HUES48 (cell line): Measurements from ENCODE around the gene SS18.

Experiments used
- H3K27ac ChIP-seq: one replicate; pipeline ENCODE4 v1.7.0; 2013; ENCODE audit warnings: low read depth, low read length, inconsistent platforms
- H3K27me3 ChIP-seq: 2 replicates; pipeline ENCODE4 v1.6.1; 2013; ENCODE audit warnings: mild to moderate bottlenecking, low read length; ENCODE audit not compliant: control insufficient read depth, insufficient read depth
- H3K36me3 ChIP-seq: 2 replicates; pipeline ENCODE4 v1.6.1; 2013; ENCODE audit warnings: low read length; ENCODE audit not compliant: control insufficient read depth, insufficient read depth
- H3K4me1 ChIP-seq: 2 replicates; pipeline ENCODE4 v1.6.1; 2013; ENCODE audit warnings: mild to moderate bottlenecking, low read length; ENCODE audit not compliant: control insufficient read depth, insufficient read depth
- H3K4me3 ChIP-seq: 2 replicates; pipeline ENCODE4 v1.5.1; 2013; ENCODE audit warnings: mild to moderate bottlenecking, low read depth, low read length
- H3K9ac ChIP-seq: 2 replicates; pipeline ENCODE4 v1.6.1; 2013; ENCODE audit warnings: mild to moderate bottlenecking, low read depth, low read length, moderate library complexity
- H3K9me3 ChIP-seq: 2 replicates; pipeline ENCODE4 v1.6.1; 2013; ENCODE audit warnings: low read length; ENCODE audit not compliant: control insufficient read depth, insufficient read depth

SS18 gene

DNA sequence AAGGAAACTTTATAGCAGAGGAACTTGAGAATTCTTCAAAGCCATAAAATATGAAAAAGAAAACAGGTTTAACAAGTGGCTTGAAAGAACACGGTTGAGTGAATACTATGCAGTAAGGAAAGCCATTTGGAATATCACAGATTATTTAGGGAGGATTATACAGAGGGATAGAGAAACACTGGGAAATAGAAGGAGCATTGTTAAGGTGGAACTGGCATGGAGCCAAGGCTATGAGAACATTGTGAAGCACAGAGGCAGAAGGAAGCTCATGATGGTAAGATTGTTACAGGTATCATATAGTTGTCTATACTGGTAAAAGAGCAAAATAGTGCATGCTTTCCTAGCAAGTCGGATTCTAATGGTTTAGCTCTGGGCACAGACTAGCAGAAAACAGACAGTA is 87.1 kb downstream of the SS18 start:
- Histone ChIP-seq H3K9me3 (no peaks in the 10 kb centered on the region), H3K27me3 (no peaks in the 10 kb centered on the region), H3K36me3 (no peaks in the 10 kb centered on the region), H3K4me3 (no peak overlapping the region), H3K27ac (no peak overlapping the region), H3K4me1 (no peaks in the 10 kb centered on the region), H3K9ac (no peak overlapping the region)

DNA sequence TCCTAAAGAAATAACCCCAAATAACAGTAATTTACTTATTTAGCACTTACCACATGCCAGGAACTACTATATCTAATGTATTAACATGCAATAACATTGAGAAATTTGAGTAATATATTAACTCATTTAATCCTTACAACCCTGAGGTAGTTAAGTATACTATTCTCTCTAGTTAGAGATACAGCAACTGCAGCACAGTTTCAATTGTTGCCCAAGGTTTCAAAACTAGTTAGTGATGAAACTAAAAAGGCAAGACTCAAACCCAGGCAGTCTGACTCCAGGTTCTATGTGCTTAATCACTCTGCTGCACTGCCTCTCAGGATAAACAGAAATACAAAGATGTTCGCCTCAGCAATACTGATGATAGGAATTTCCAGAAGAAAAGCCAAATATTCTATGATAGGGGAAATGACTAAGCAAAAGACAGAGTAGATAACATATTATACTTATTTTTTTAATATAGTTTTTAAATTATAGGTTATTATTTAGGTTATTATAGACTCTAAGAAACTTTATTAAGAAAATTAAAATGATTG is 88.0 kb downstream of the SS18 start:
- H3K36me3 ChIP-seq, result no peaks in the 10 kb centered on the region
- no peak overlapping the region for H3K9ac ChIP-seq
- H3K9me3 ChIP-seq, result no peaks in the 10 kb centered on the region
- no peak overlapping the region for H3K4me3 ChIP-seq
- no peaks in the 10 kb centered on the region for H3K27me3 ChIP-seq
- no peak overlapping the region for H3K27ac ChIP-seq
- no peaks in the 10 kb centered on the region for H3K4me1 ChIP-seq

DNA sequence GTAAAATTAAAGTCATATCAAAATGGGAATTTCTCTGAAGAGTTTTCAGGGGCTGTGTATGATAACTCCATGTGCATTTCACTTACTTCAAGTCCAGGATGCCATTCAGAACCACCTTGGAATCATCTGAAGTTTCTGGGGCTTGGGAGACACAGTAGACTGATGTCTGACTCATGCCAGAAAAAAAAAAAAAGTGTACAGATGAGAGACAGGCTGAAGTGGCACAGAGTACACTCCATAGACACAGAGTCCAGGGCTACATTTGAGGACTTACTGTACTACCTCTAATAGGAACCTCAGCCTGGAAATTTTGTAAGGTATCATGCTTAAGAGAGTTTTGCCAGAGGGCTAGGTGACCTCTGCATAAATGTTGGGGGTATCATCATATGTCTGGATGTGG is 92.0 kb downstream of the SS18 start:
- H3K36me3 ChIP-seq, result no peaks in the 10 kb centered on the region
- no peak overlapping the region for H3K4me3 ChIP-seq

DNA sequence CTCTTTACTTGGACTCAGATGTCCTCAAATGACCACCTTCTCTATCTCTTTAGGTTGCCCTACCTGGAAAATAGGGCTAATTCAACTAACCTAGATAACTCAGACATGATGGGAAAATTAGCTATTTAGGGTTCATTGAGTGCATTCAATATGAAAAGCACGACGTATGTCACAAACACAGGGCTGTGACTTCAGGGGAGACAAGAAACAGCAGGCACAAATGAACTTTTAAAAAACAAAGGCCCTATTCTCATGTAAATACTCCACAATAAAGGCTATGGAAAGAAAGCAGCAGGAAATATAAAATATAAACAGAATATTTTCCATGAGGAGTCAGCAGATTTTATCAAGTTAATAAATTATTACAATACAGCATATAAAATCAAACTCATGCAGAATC is 97.8 kb downstream of the SS18 start:
- H3K9ac ChIP-seq, result no peak overlapping the region
- no peaks in the 10 kb centered on the region for H3K9me3 ChIP-seq
- no peak overlapping the region for H3K4me3 ChIP-seq
- peaks cover 13% of the 10 kb centered on the region for H3K4me1 ChIP-seq
- H3K27ac ChIP-seq, result peak overlapping the region; percentile 42
- no peaks in the 10 kb centered on the region for H3K36me3 ChIP-seq
- H3K27me3 ChIP-seq, result no peaks in the 10 kb centered on the region

More for the DNA sequence above, 92.0 kb downstream of the SS18 start:
- no peaks in the 10 kb centered on the region for H3K27me3 ChIP-seq
- no peaks in the 10 kb centered on the region for H3K9me3 ChIP-seq
- no peak overlapping the region for H3K27ac ChIP-seq
- no peak overlapping the region for H3K9ac ChIP-seq
- H3K4me1 ChIP-seq, result no peaks in the 10 kb centered on the region

DNA sequence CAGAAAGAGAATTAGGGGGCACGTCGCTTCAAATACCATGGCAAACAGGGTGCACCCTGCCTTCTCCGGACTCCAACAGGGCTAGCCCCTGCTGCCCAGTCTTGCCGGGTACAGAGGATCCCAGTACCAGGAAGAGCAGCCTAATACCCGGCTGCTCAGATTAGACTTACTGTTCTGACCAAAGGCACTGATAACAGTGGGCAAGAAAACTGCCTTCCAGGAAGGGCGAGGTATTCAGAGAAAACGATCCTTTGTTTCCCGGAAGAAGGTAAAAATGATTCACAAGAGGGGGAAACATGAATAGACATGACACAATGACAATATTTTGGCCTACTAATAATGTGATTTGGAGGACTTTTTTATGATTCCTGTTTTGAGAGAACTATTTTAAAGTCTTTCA is 99.9 kb downstream of the SS18 start:
- Histone ChIP-seq H3K4me3 (no peak overlapping the region), H3K4me1 (peaks cover 13% of the 10 kb centered on the region), H3K36me3 (no peaks in the 10 kb centered on the region), H3K27ac (no peak overlapping the region), H3K9ac (no peak overlapping the region), H3K27me3 (no peaks in the 10 kb centered on the region), H3K9me3 (no peaks in the 10 kb centered on the region)

DNA sequence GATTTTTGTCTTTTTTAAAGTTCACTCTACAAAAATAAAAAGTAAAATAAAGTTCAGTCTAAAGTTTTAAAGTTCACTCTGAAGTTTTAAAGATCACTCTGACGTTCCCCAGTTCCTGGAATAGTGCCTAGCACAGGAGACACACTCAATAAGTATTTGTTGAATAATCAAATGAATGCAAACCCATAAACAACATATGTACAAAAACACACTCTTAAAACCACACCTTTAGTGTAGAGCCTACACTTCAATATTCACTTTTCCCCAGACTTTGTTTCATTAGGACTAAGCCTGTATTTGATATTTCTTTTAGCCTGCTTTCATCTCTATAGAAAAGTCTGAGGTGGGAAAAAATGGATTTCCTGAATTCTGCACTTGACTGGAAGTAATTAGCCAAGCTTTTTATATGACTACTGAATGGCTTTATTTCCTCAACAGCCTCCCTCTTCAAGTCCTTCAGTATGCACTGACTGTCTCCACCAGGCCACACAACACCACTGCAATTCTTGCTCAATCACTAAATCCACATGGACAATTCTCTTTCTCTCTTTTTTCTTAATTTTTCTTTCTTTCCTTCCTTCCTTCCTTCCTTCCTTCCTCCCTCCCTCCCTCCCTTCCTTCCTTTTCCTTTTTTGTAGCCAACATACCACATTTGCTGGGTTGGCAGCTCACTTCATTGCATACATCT is 104.6 kb downstream of the SS18 start:
- no peak overlapping the region for H3K9ac ChIP-seq
- H3K9me3 ChIP-seq, result no peaks in the 10 kb centered on the region
- H3K36me3 ChIP-seq, result no peaks in the 10 kb centered on the region
- no peak overlapping the region for H3K4me3 ChIP-seq
- no peaks in the 10 kb centered on the region for H3K4me1 ChIP-seq
- H3K27ac ChIP-seq, result no peak overlapping the region
- no peaks in the 10 kb centered on the region for H3K27me3 ChIP-seq

DNA sequence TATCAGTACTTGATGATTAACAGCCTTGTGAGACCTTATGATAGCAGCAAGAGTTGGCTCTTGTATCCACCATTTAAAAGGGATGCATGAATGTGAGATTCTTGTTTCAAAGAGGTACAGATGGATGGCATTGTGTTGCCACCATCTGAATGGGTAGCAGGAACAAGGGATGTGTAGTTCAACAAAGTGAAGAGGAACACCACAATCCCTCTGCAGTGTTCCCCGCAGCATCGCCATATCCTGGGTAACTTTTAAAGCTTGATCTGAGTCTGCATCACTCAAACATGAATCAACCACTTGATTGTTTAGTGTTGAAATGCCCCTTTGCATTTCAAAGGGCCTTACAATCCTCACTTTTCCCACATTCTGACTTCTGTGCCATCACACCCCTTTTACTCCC is 106.7 kb downstream of the SS18 start:
- Histone ChIP-seq H3K27me3 (no peaks in the 10 kb centered on the region), H3K4me1 (no peaks in the 10 kb centered on the region), H3K9me3 (no peaks in the 10 kb centered on the region), H3K27ac (no peak overlapping the region), H3K4me3 (no peak overlapping the region), H3K9ac (no peak overlapping the region), H3K36me3 (no peaks in the 10 kb centered on the region)

DNA sequence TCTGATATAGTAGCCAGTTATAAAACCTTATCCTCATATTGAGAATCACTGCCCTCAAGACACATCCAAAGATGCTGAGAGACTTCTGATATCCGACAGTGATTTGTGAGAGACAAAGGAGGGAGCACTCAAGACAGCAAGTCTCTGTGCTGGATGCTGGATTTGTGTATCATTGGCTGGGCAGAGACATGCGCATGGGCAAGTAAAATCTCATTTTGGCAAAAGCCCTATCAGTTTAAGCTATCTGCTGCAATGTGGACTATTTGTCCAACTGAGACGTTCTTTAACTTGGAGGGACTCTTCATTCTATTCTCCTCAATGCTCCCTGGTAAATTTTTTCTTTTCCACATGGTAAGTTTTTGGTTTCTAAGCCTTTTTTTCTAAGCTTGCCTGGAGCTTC is 107.5 kb downstream of the SS18 start:
- Histone ChIP-seq H3K27me3 (no peaks in the 10 kb centered on the region), H3K27ac (no peak overlapping the region), H3K9ac (no peak overlapping the region), H3K36me3 (no peaks in the 10 kb centered on the region), H3K4me3 (no peak overlapping the region), H3K9me3 (no peaks in the 10 kb centered on the region), H3K4me1 (no peaks in the 10 kb centered on the region)

DNA sequence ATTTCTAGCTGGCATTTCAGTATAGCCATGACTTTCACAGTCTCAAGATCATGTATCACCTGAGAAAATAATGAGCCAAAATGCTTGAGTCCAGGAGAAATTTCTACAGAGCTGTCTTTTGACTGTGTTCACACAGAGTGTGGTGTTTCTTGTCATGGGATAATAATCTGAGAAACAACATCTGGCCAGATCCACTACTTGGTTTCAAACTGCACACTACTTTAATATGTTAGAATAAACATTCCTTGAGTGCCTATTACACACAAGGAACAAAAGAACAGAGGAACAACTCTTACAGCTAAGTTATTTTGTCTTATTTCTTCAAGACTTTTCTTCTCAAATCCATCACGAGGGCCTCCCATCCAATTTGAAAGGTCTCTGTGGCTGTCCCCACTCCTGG is 108.3 kb downstream of the SS18 start:
- H3K9me3 ChIP-seq, result no peaks in the 10 kb centered on the region
- no peak overlapping the region for H3K9ac ChIP-seq
- no peak overlapping the region for H3K4me3 ChIP-seq
- H3K27me3 ChIP-seq, result no peaks in the 10 kb centered on the region
- no peaks in the 10 kb centered on the region for H3K4me1 ChIP-seq
- no peaks in the 10 kb centered on the region for H3K36me3 ChIP-seq
- no peak overlapping the region for H3K27ac ChIP-seq

DNA sequence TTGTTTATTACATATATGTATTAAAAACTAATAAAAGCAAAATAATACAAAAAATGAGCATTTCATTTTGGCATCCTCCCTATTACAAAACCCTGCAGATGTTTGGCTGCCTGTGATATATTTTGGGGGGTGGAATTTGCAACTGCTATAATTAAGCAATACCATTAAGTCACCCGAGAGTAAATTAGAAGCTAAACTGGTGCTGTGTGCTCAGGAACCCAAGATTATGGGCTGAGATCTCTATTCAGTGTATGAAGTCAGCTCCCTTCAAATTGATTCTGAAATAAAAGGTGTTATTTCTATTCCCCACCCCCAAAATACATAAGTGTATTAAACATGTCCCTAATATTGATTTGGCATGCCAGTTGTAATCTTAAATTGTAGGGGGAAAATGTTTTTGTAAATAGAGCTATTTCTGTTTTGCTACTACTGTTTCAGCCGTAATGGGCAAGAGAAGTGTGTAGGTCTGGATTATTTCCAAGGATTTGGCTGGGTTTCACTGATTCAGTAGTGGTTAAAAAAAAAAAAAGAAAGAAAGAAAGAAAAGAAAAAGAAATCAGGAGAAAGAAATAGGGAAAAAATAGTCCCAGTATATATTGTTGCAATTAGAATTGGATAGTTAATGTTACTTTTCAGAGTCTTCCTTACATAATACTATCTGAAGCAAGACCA is 110.9 kb downstream of the SS18 start:
- Histone ChIP-seq H3K4me1 (no peaks in the 10 kb centered on the region), H3K36me3 (no peaks in the 10 kb centered on the region), H3K4me3 (no peak overlapping the region), H3K9ac (no peak overlapping the region), H3K9me3 (no peaks in the 10 kb centered on the region), H3K27me3 (no peaks in the 10 kb centered on the region), H3K27ac (no peak overlapping the region)

DNA sequence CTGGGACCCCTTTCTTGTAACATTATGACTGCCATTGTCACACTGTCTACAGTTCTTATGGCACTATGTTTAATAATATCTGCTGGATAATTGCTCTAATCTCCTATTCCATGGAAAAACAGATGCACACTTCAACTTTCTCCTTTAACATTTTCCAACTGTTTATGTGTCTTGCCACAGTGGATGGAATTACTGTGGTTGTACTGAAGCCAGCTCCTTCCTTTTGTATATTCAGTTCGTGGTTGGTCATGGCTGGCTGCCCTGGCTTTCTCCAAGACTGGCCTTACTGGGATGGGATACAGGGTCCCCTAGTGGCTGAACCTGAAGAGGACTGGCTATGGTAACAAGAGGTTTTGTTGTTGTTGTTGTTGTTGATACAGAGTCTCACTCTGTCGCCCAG is 113.9 kb downstream of the SS18 start:
- Histone ChIP-seq H3K36me3 (no peaks in the 10 kb centered on the region), H3K9me3 (no peaks in the 10 kb centered on the region), H3K9ac (no peak overlapping the region), H3K4me1 (no peaks in the 10 kb centered on the region), H3K27me3 (no peaks in the 10 kb centered on the region), H3K4me3 (no peak overlapping the region), H3K27ac (no peak overlapping the region)
